ENCODE data around the gene AS3MT. TPM values are rescaled to one million over a fixed set of nuclear protein-coding genes. Genes with fewer than 3 reads are reported as not detected.
A peak's percentile ranks its signal among the peaks of the same experiment; 100 is the strongest.

AS3MT gene
- polyA plus RNA-seq, 1 of the 3 experiments (the other 2 are of a cell fraction), result 9.0 TPM

- Histone ChIP-seq H3K9me3 (no peaks in the 10 kb centered on the region), H3K36me3 (replicated peaks in 1 of 2; ENCODE audit: control insufficient read depth in 1 of 2, insufficient read depth in 2 of 2, low read length in 1 of 2) (peaks cover 3 to 7% of the 10 kb centered on the region in 2 experiments), H3K9me2 (no peaks in the 10 kb centered on the region), H3K4me2 (peak overlapping the region; percentile 96), H3K4me3 (ENCODE audit: low read depth in 2 of 2, low read length in 1 of 2) (peak overlapping the region; percentile 53 to 66), H3K79me2 (ENCODE audit: insufficient read depth) (no peaks in the 10 kb centered on the region), H3K9ac (no peak overlapping the region), H3K27me3 (ENCODE audit: insufficient read depth) (no peaks in the 10 kb centered on the region), H3K27ac (ENCODE audit: low read depth in 2 of 2, low read length in 1 of 2) (no peak overlapping the region), H3K4me1 (ENCODE audit: control insufficient read depth in 1 of 2, insufficient read depth in 2 of 2, low read depth in 1 of 2, low read length in 1 of 2) (peaks cover 0 to 6% of the 10 kb centered on the region in 2 experiments; a peak in 1 of 4 replicates), H4K20me1 (ENCODE audit: insufficient read depth) (no peaks in the 10 kb centered on the region), H2AFZ (ENCODE audit: low read depth) (peak overlapping the region; percentile 97; the same call in 1 of the 2 replicates), H3F3A (replicated peaks; ENCODE audit: insufficient read depth) (peaks cover 8% of the 10 kb centered on the region)
- TF ChIP-seq SIN3A (IDR thresholded peaks at IDR 0.05; ENCODE audit: borderline replicate concordance, low read depth, low read length) (no peak), REST (IDR thresholded peaks at IDR 0.05; ENCODE audit: low read depth, low read length) (no peak), RXRA (IDR thresholded peaks at IDR 0.05; ENCODE audit: borderline replicate concordance, low read depth) (no peak), GABPA (IDR thresholded peaks at IDR 0.05; ENCODE audit: low read depth) (no peak), TAF1 (IDR thresholded peaks at IDR 0.05; ENCODE audit: borderline replicate concordance, low read depth, low read length) (no peak), MAX (IDR thresholded peaks at IDR 0.05; ENCODE audit: low read depth) (no peak), EZH2phosphoT487 (IDR thresholded peaks at IDR 0.05; ENCODE audit: borderline replicate concordance, low read depth) (no peak), TEAD4 (IDR thresholded peaks at IDR 0.05; ENCODE audit: borderline replicate concordance, insufficient read depth) (no peak), USF1 (IDR thresholded peaks at IDR 0.05; ENCODE audit: borderline replicate concordance, low read depth) (no peak), RAD21 (IDR thresholded peaks at IDR 0.05; ENCODE audit: low read length) (no peak), MXI1 (IDR thresholded peaks at IDR 0.05; ENCODE audit: low read depth, low read length) (no peak), YY1 (IDR thresholded peaks at IDR 0.05; ENCODE audit: low read depth) (no peak), NRF1 (IDR thresholded peaks at IDR 0.05; ENCODE audit: low read depth, low read length) (no peak), POLR2AphosphoS5 (IDR thresholded peaks at IDR 0.05; ENCODE audit: low read depth, low read length) (no peak)
- DNase-seq, result no peak
- ChIA-PET CTCF (interaction anchor here (1.3 to 1.6 kb wide), 2 partner anchors 35 to 37 kb away, joined by 5 read pairs; no protein-coding TSS in a partner anchor), POLR2A (no interaction called here)
- 97% methylated on average over 10 of the region's 10 CpGs for WGBS (ENCODE audit: low lambda C conversion rate)
These were observed 951 bp downstream of the AS3MT start for GRCh38 chr10:102870221-102870620.

Data from SK-N-SH (cell line).